Endothelial cell of umbilical vein (primary cell): Measurements from ENCODE around the gene LURAP1L. TPM values are rescaled to one million over a fixed set of nuclear protein-coding genes. Genes with fewer than 3 reads are reported as not detected.

Experiments used
- BruUV-seq: library from RNA; stranded (reverse); fragments of 400-500 nt; replicated peaks from 2 replicates; lab custom pipeline; 2021; lab: Mats Ljungman, UMichigan
- CTCF ChIA-PET: fragments of 300-600, 350-600 bp; sonication (Branson Sonifier 250); formaldehyde crosslinking; loops from one replicate; lab custom pipeline; 2021; ENCODE audit warnings: antibody characterized with exemption, inconsistent platforms; lab: Charles Lee
- POLR2A ChIA-PET: fragments of 300-600, 350-600 bp; sonication (Branson Sonifier 250); formaldehyde crosslinking; loops from one replicate; lab custom pipeline; 2021; ENCODE audit warnings: antibody characterized with exemption, inconsistent platforms; lab: Charles Lee
- DNase-seq: peaks from one replicate; pipeline ENCODE4 v3.0.0-alpha.2; 2011; ENCODE audit warnings: low read depth, low spot score
- FAIRE-seq: peaks from 2 replicates; lab custom pipeline; 2011; peaks lifted over from hg19 to GRCh38; lab: Jason Lieb, UNC
- H2AFZ ChIP-seq: 2 replicates; pipeline ENCODE4 v1.6.0; 2012; ENCODE audit warnings: low read depth, low read length, control low read depth, inconsistent platforms
- H3K27ac ChIP-seq: 2 replicates; pipeline ENCODE4 v1.5.1; 2011; ENCODE audit warnings: low read depth, mild to moderate bottlenecking, control low read depth, low read length, moderate library complexity; ENCODE audit not compliant: insufficient read depth
- H3K27me3 ChIP-seq, 2 experiments: 2 replicates each; pipeline versions ENCODE4 v1.6.0 to v1.6.1; 2011; ENCODE audit warnings: low read length in 2 of 2, mixed read lengths in 1 of 2; ENCODE audit not compliant: control insufficient read depth in 2 of 2, insufficient read depth in 2 of 2
- H3K36me3 ChIP-seq, 2 experiments: 2 replicates in 1 of 2; 3 replicates in 1 of 2; pipeline ENCODE4 v1.5.1; 2011; ENCODE audit warnings: low read length in 2 of 2, mild to moderate bottlenecking in 1 of 2, moderate library complexity in 1 of 2; ENCODE audit not compliant: control insufficient read depth in 2 of 2, insufficient read depth in 2 of 2; ENCODE audit errors: extremely low read depth in 1 of 2
- H3K4me1 ChIP-seq: 3 replicates; pipeline ENCODE4 v1.5.1; 2011; ENCODE audit warnings: mild to moderate bottlenecking, low read length; ENCODE audit not compliant: control insufficient read depth, insufficient read depth; ENCODE audit errors: extremely low read depth
- H3K4me2 ChIP-seq: 2 replicates; pipeline ENCODE4 v1.6.1; 2011; ENCODE audit warnings: low read length, control low read depth, mixed read lengths; ENCODE audit not compliant: insufficient read depth
- H3K4me3 ChIP-seq, 3 experiments: fragments of 200-600 bp in 1 of 3; sonication (generic), shearing (Covaris generic) in 1 of 3; replicated peaks in 1 of 3; 2 replicates each; pipeline ENCODE4 v1.5.1; 2011 to 2016; ENCODE audit warnings: control low read depth in 3 of 3, low read length in 3 of 3, mild to moderate bottlenecking in 2 of 3, inconsistent platforms in 1 of 3, low read depth in 1 of 3, moderate library complexity in 1 of 3; ENCODE audit not compliant: insufficient read depth in 1 of 3
- H3K79me2 ChIP-seq: 2 replicates; pipeline ENCODE4 v1.6.0; 2012; ENCODE audit warnings: low read length, inconsistent platforms; ENCODE audit not compliant: control insufficient read depth, insufficient read depth
- H3K9ac ChIP-seq: replicated peaks from 2 replicates; pipeline ENCODE3; 2011; ENCODE audit warnings: low read length, control low read depth; ENCODE audit not compliant: insufficient read depth; ENCODE audit errors: extremely low read depth
- H3K9me1 ChIP-seq: replicated peaks from 3 replicates; pipeline ENCODE4 v1.6.0; 2011; ENCODE audit warnings: mild to moderate bottlenecking, low read length; ENCODE audit not compliant: control insufficient read depth, insufficient read depth; ENCODE audit errors: extremely low read depth
- H3K9me3 ChIP-seq: replicated peaks from 2 replicates; pipeline ENCODE4 v1.5.1; 2012; ENCODE audit warnings: low read length, inconsistent platforms; ENCODE audit not compliant: control insufficient read depth, insufficient read depth
- H4K20me1 ChIP-seq: replicated peaks from 2 replicates; pipeline ENCODE3; 2011; ENCODE audit warnings: mild to moderate bottlenecking, low read length; ENCODE audit not compliant: control insufficient read depth, insufficient read depth; ENCODE audit errors: extremely low read depth
- EZH2 ChIP-seq: IDR thresholded peaks from 2 replicates; pipeline ENCODE4 v1.6.1; 2012; ENCODE audit warnings: borderline replicate concordance, low read depth, mild to moderate bottlenecking, moderate library complexity, low read length, inconsistent platforms; ENCODE audit not compliant: severe bottlenecking
- FOS ChIP-seq: IDR thresholded peaks from 2 replicates; pipeline ENCODE4 v1.6.1; 2011; ENCODE audit warnings: mild to moderate bottlenecking, low read length, moderate library complexity, borderline replicate concordance; ENCODE audit not compliant: insufficient read depth
- GATA2 ChIP-seq: IDR thresholded peaks from 2 replicates; pipeline ENCODE4 v1.7.0; 2011; ENCODE audit warnings: low read depth, mild to moderate bottlenecking, moderate library complexity, mixed read lengths, low read length; ENCODE audit not compliant: insufficient read length, insufficient read depth
- JUN ChIP-seq: IDR thresholded peaks from 2 replicates; pipeline ENCODE4 v1.6.1; 2011; ENCODE audit warnings: borderline replicate concordance, low read depth; ENCODE audit not compliant: insufficient read length, insufficient read depth
- MYC ChIP-seq: IDR thresholded peaks from one replicate; pipeline ENCODE4 v1.6.1; 2011; ENCODE audit warnings: mild to moderate bottlenecking, low read depth, low read length
- POLR2A ChIP-seq: IDR thresholded peaks from 2 replicates; pipeline ENCODE4 v1.6.1; 2012; ENCODE audit warnings: low read depth, mild to moderate bottlenecking, control low read depth, low read length
- POLR2AphosphoS5 ChIP-seq: IDR thresholded peaks from 2 replicates; pipeline ENCODE4 v1.6.1; 2012; ENCODE audit warnings: low read depth, mild to moderate bottlenecking, control low read depth, low read length, moderate library complexity; ENCODE audit not compliant: insufficient read depth
- dilution Hi-C: fragments of 300-500 bp; cut with MboI; formaldehyde crosslinking; loops from one replicate; pipeline ENCODE4 v1.15.0; 2019; ENCODE audit warnings: low sequenced_read_pairs; ENCODE audit not compliant: extremely low pct_ligation_motif_present
- intact Hi-C: fragments of 100-400 bp; cut with micrococcal nuclease; formaldehyde crosslinking; loops from one replicate; pipeline ENCODE4 v1.10.0; 2022
- polyA plus RNA-seq, 4 experiments: library from polyadenylated mRNA; depleted of rRNA in 3 of 4; stranded (reverse) in 3 of 4; unstranded in 1 of 4; fragments of >200 nt; gene quantifications; 2 replicates each; pipeline versions ENCODE4 v1.2.1 to v1.2.3, GENCODE V29; 2011 to 2012; ENCODE audit warnings: missing spikeins in 1 of 4
- total RNA-seq: library from RNA; stranded (reverse); gene quantifications from 2 replicates; pipeline ENCODE4 v1.2.3, GENCODE V29; 2021
- TF ChIP-seq, protein P1 (sequence below), 2 donors: IDR thresholded peaks; 1 replicate in 1 of 2; 2 replicates in 1 of 2; pipeline ENCODE4 v1.5.1; 2011; ENCODE audit warnings: low read length in 2 of 2, mild to moderate bottlenecking in 2 of 2, moderate library complexity in 2 of 2, control low read depth in 1 of 2, inconsistent platforms in 1 of 2, low read depth in 1 of 2; ENCODE audit not compliant: insufficient read depth in 1 of 2; ENCODE audit errors: extremely low read depth in 1 of 2
- TF ChIP-seq, protein P2 (sequence below): IDR thresholded peaks from 2 replicates; pipeline ENCODE4 v1.6.1; 2011; ENCODE audit not compliant: insufficient read depth, insufficient read length

Gene LURAP1L
- total and polyA plus RNA-seq, 2 donors (not counting 3 experiments of a cell fraction or from before 2014, with no cell fraction given) = 1.5 to 3.3 TPM

- Histone ChIP-seq H3K27me3 (no peaks in the 10 kb centered on the region), H2AFZ (no peak overlapping the region), H3K9me1 (no peaks in the 10 kb centered on the region), H3K9me3 (no peaks in the 10 kb centered on the region), H3K4me2 (no peak overlapping the region), H3K79me2 (no peaks in the 10 kb centered on the region), H3K36me3 (no peaks in the 10 kb centered on the region), H3K4me3 (no peak overlapping the region), H3K9ac (no peak overlapping the region), H4K20me1 (no peaks in the 10 kb centered on the region), H3K4me1 (peaks cover 8% of the 10 kb centered on the region), H3K27ac (no peak overlapping the region)
- ChIA-PET POLR2A (no interaction called here), CTCF (no interaction called here)
- TF ChIP-seq POLR2AphosphoS5 (no peak), POLR2A (no peak), GATA2 (no peak), EZH2 (no peak), FOS (no peak), JUN (no peak), MYC (no peak)
- TF ChIP-seq, protein P1, sequence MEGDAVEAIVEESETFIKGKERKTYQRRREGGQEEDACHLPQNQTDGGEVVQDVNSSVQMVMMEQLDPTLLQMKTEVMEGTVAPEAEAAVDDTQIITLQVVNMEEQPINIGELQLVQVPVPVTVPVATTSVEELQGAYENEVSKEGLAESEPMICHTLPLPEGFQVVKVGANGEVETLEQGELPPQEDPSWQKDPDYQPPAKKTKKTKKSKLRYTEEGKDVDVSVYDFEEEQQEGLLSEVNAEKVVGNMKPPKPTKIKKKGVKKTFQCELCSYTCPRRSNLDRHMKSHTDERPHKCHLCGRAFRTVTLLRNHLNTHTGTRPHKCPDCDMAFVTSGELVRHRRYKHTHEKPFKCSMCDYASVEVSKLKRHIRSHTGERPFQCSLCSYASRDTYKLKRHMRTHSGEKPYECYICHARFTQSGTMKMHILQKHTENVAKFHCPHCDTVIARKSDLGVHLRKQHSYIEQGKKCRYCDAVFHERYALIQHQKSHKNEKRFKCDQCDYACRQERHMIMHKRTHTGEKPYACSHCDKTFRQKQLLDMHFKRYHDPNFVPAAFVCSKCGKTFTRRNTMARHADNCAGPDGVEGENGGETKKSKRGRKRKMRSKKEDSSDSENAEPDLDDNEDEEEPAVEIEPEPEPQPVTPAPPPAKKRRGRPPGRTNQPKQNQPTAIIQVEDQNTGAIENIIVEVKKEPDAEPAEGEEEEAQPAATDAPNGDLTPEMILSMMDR (IDR thresholded peaks at IDR 0.05; ENCODE audit: extremely low read depth in 1 of 2, insufficient read depth in 1 of 2, low read depth in 1 of 2, low read length in 2 of 2) = no peak
- TF ChIP-seq, protein P2, sequence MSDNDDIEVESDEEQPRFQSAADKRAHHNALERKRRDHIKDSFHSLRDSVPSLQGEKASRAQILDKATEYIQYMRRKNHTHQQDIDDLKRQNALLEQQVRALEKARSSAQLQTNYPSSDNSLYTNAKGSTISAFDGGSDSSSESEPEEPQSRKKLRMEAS = no peak
- intact Hi-C loops (no loop called here), dilution Hi-C loops (no loop called here)
- BruUV-seq = no TSS peak
- FAIRE-seq (no peak), DNase-seq (no peak)
These were observed 81.8 kb downstream of the LURAP1L start for GRCh38 chr9:12856603-12857002.
